Measurements from ENCODE around the gene CCPG1. TPM values are rescaled to one million over a fixed set of nuclear protein-coding genes. Genes with fewer than 3 reads are reported as not detected.
"Not testable (repeated sequence)": the region's sequence is repeated elsewhere in the genome, so short reads cannot be mapped to it uniquely, and the experiment has no call there.

The CCPG1 gene
- total RNA-seq: 49.1 TPM

DNA sequence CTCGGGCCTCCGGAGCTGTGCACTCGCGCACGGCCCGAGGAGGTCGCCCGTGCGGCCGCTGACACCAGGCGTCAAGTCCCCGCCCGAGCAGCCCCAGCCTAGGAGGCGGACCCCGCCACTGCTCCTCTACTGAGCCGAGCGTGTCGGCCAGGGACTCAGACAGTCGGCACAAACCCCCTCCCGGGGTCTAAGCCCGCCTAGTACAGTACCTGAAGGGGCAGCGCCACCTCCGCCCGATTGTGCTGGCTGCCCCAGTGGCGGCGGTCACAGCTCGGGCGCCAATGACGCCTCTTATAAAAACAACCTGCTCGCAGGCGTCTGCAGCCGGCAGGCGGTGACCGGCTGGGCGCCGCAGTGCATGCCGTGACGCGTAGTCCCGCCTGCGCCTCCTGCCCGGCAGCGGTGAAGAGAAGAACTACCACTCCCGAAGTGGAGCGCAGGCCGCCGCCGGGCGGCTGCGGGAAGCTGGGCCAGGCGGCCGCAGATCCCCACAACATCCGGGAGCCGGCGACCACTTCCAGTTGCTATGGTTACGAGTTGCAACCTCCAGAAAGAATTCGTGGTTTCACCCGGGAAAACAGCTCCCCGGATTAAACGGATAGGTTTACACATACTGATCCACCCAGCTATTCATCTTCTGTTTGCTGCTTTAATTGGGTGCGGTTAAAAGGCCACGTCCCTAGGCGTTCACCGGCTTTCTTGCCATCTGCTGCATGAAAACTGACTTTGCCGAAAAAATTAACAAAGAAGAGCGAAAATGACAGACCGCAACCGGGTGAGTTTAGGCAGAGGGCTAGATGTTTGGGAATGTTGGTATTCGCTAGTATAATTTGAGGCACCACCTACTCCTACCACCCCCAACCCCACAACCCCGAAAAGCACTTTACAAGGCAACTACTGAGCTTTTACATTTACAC lies at the start of gene CCPG1, which contains the start of gene PIERCE2:
TSS of gene CCPG1 (minus strand) at position 348 of the 917 bp plus-strand sequence. CDS start 18,935 bp downstream, outside the sequence.
TSS of gene PIERCE2 (plus strand) at position 484 of the 917 bp plus-strand sequence. CDS start at position 758, 274 bp downstream.
- peak; percentile 97 for DNase-seq

- no peak for DNase-seq
These were observed 49.4 kb upstream of the CCPG1 start for GRCh38 chr15:55457401-55458022.

GRCh38 chr15:55447030-55447394 lies 38.9 kb upstream of the CCPG1 start:
- DNase-seq: not testable (repeated sequence)

GRCh38 chr15:55446379-55447029 lies 38.3 kb upstream of the CCPG1 start:
- DNase-seq: not testable (repeated sequence)

DNA sequence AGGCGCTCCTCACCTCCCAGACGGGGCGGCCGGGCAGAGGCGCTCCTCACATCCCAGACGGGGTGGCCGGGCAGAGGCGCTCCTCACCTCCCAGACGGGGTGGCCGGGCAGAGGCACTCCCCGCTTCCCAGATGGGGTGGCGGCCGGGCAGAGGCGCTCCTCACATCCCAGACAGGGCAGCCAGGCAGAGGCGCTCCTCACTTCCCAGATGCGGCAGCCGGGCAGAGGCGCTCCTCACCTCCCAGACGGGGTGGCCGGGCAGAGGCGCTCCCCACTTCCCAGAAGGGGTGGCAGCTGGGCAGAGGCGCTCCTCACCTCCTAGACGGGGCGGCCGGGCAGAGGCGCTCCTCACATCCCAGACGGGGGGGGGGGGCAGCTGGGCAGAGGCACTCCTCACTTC lies 37.8 kb upstream of the CCPG1 start:
- not testable (repeated sequence) for DNase-seq

DNA sequence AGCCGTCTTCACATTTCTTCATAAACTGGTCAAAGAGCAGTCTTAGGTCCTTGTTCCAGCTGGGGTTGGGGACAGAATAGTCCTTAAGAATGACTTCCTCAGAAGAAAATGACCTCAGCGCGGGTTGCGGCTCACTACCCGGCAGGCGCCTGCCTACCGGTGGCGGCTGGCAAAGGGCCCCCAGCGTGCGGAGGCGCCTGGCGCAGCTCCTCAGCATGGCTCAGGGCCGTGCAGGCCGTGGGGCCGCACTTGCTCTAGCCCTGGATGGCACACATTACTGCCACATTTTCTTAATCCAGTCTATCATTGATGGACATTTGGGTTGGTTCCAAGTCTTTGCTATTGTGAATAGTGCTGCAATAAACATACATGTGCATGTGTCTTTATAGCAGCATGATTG lies 35.0 kb upstream of the CCPG1 start:
- DNase-seq: not testable (repeated sequence)

GRCh38 chr15:55434989-55435825 lies 27.0 kb upstream of the CCPG1 start:
- DNase-seq: peak; percentile 54

DNA sequence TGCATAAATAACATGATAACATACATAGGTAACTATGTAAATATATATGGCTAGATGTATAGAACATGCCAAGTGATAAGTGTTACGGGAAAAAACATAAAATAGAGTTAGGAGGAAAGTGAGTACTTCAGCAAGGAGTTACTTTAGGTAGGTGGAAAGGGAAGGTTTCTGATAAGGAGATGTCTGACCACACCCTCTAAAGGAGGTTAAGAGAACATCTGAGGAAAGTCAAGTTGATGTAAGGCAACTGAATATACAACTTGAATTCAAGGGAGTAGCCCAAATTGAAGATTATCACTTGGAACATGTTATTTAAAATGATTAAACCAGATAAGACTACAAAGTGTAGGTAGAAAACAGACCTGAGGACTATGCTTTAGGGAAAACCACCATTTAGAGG lies 13.9 kb upstream of the CCPG1 start:
- no peak for DNase-seq

- no peak for DNase-seq
These were observed 12.2 kb upstream of the CCPG1 start for GRCh38 chr15:55420171-55420866.

GRCh38 chr15:55417678-55418077 lies 9.5 kb upstream of the CCPG1 start:
- not testable (repeated sequence) for DNase-seq

DNA sequence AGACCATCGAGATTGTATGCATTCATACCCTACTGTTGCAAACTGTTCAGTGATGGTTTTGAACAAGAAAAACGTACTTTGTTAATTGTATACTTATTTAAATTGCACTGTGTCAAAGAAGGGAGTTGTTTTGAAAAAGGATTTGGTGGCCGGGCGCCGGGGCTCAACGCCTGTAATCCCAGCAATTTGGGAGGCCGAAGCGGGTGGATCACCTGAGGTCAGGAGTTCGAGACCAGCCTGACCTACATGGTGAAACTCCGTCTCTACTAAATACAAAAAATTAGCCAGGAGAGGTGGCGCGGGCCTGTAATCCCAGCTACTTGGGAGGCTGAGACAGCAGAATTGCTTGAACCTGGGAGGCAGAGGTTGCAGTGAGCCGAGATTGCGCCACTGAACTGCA lies 817 bp upstream of the CCPG1 start:
- not testable (repeated sequence) for DNase-seq

GRCh38 chr15:55407498-55408011 lies 604 bp downstream of the CCPG1 start:
- no peak for DNase-seq

- no peak for DNase-seq
These were observed 4.6 kb downstream of the CCPG1 start for GRCh38 chr15:55403531-55403930.

DNA sequence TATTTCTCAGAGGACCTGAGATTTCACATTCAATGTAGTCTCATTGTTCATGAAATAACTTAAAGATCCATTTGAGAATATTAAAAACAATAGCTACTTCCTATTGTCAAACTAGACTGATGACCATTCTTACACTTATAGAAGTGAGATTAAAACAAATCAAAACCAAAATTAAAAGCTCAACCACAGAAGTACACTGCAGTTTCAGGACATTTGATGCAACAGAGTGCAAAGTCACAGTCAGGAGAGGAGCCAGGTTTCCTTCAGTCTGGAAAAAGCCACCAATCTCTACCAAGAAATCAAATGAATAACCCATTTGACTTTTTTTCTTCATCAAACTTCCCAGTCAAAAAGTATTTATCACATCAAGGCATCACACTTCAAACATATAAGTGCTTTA lies 5.5 kb downstream of the CCPG1 start:
- no peak for DNase-seq

DNA sequence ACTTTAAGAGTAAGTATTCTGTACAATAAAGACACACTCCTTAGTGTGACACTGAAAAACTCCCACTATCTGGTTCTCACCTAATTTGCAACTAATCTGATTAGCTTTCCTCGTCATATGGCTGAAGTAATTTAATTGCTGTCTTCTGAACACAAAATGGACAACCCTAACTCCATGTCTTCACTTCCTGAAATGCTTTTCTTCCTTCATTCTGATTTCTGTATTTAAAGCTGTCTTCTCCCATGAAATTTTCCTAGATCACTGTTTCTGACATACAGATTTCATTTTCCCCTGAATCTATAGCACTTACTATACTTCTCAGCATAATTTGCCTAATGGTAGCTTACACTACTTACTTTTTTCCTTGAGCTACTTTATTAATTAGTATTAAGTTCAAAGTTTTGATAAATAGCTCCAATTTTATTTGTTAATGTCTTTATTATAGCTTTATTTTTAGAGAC lies 6.3 kb downstream of the CCPG1 start:
- DNase-seq: no peak

GRCh38 chr15:55400050-55400449 lies 8.1 kb downstream of the CCPG1 start:
- not testable (repeated sequence) for DNase-seq

DNA sequence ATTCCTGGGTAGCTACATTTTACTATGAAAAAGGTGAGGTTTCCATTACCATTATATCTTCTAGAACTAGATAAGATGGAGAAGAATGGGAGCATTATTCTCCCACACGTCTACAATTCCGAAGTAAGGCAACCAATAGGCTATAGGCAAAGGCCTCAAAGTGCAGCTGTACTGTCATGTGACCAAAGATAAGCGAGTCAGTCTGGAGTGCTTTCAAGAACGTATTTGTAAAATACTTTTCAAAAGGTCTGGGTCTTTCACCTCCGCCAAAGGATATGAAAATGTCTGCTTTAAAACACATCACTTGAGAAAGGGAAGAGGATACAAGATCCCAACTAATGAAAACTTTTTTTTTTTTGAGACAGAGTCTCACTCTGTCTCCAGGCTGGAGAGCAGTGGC lies 9.9 kb downstream of the CCPG1 start:
- no peak for DNase-seq

- no peak for DNase-seq
These were observed 13.5 kb downstream of the CCPG1 start for GRCh38 chr15:55394694-55395093.

GRCh38 chr15:55389264-55389607 lies 18.9 kb downstream of the CCPG1 start:
- no peak for DNase-seq

GRCh38 chr15:55387027-55387426 lies 21.1 kb downstream of the CCPG1 start:
- DNase-seq: no peak

GRCh38 chr15:55383687-55384086 lies 24.5 kb downstream of the CCPG1 start:
- no peak for DNase-seq

Measured in tongue (tissue), 2 donors.